HepG2 (cell line): ENCODE data around the gene YAP1. TPM values are rescaled to one million over a fixed set of nuclear protein-coding genes. Genes with fewer than 3 reads are reported as not detected.

Experiments used
- ATF7 ChIP-seq, 2 experiments: fragments of 450-650 bp in 1 of 2; sonication (generic) in 1 of 2; formaldehyde crosslinking in 1 of 2; IDR thresholded peaks; 2 replicates each; pipeline versions ENCODE4 v1.4.0 to v1.6.1; 2016 to 2020; ENCODE audit warnings: antibody characterized with exemption in 1 of 2, mild to moderate bottlenecking in 1 of 2, missing genetic modification reagents in 1 of 2
- ATM ChIP-seq: fragments of 450-650 bp; IDR thresholded peaks from 2 replicates; pipeline ENCODE4 v1.7.1; 2017; ENCODE audit warnings: mild to moderate bottlenecking, borderline replicate concordance
- ESRRA ChIP-seq: sonication (generic); formaldehyde crosslinking; IDR thresholded peaks from 2 replicates; pipeline ENCODE4 v1.5.1; 2020; ENCODE audit warnings: mild to moderate bottlenecking, low read depth, missing genetic modification reagents
- FOXA3 ChIP-seq: IDR thresholded peaks from 2 replicates; pipeline ENCODE4 v1.6.1; 2016; ENCODE audit warnings: missing genetic modification reagents, missing compliant biosample characterization
- GFI1 ChIP-seq: sonication (generic); formaldehyde crosslinking; IDR thresholded peaks from 2 replicates; pipeline ENCODE4 v1.5.0; 2020; ENCODE audit warnings: missing genetic modification reagents, mild to moderate bottlenecking, borderline replicate concordance
- HDAC1 ChIP-seq: sonication (generic); formaldehyde crosslinking; IDR thresholded peaks from 2 replicates; pipeline ENCODE4 v1.5.1; 2020; ENCODE audit warnings: mild to moderate bottlenecking, missing genetic modification reagents
- HOXA9 ChIP-seq: sonication (generic); formaldehyde crosslinking; IDR thresholded peaks from 2 replicates; pipeline ENCODE4 v1.8.1; 2022; ENCODE audit warnings: missing genetic modification reagents, mild to moderate bottlenecking, moderate library complexity, borderline replicate concordance
- MIXL1 ChIP-seq: IDR thresholded peaks from 2 replicates; pipeline ENCODE4 v1.6.1; 2016
- NBN ChIP-seq: fragments of 450-650 bp; conservative IDR thresholded peaks from 2 replicates; pipeline ENCODE4 v1.6.1; 2017
- SALL1 ChIP-seq: sonication (generic); formaldehyde crosslinking; IDR thresholded peaks from 2 replicates; pipeline ENCODE4 v1.8.0; 2022; ENCODE audit warnings: mild to moderate bottlenecking, missing genetic modification reagents
- THYN1 ChIP-seq: sonication (generic); formaldehyde crosslinking; IDR thresholded peaks from 2 replicates; pipeline ENCODE4 v1.8.1; 2023; ENCODE audit warnings: low read depth, mild to moderate bottlenecking, moderate library complexity, missing genetic modification reagents, borderline replicate concordance
- ZBTB8A ChIP-seq: sonication (generic); formaldehyde crosslinking; IDR thresholded peaks from 2 replicates; pipeline ENCODE4 v1.4.0; 2020; ENCODE audit warnings: mild to moderate bottlenecking, low read depth, missing genetic modification reagents, borderline replicate concordance
- ZNF720 ChIP-seq: sonication (generic); formaldehyde crosslinking; IDR thresholded peaks from 2 replicates; pipeline ENCODE4 v1.4.0; 2020; ENCODE audit warnings: missing genetic modification reagents
- ZNF761 ChIP-seq: sonication (generic); formaldehyde crosslinking; conservative IDR thresholded peaks from 2 replicates; pipeline ENCODE4 v1.4.0; 2020; ENCODE audit warnings: mild to moderate bottlenecking, missing genetic modification reagents
- ZNF768 ChIP-seq: sonication (generic); formaldehyde crosslinking; IDR thresholded peaks from 2 replicates; pipeline ENCODE4 v1.4.0; 2020; ENCODE audit warnings: missing genetic modification reagents
- ZNF891 ChIP-seq: sonication (generic); formaldehyde crosslinking; IDR thresholded peaks from 2 replicates; pipeline ENCODE4 v1.5.0; 2020; ENCODE audit warnings: mild to moderate bottlenecking, missing genetic modification reagents
- ZSCAN25 ChIP-seq: sonication (generic); formaldehyde crosslinking; IDR thresholded peaks from 2 replicates; pipeline ENCODE4 v1.8.0; 2022; ENCODE audit warnings: mild to moderate bottlenecking, missing genetic modification reagents
- polyA plus RNA-seq, 8 experiments: library from polyadenylated mRNA; depleted of rRNA in 3 of 8; stranded (reverse) in 7 of 8; unstranded in 1 of 8; fragments of >200 nt; fragmentation: Illumina TruSeq in 4 of 8; extraction: Trizol in 4 of 8; gene quantifications; 2 replicates each; pipeline versions ENCODE4 v1.2.1 to v1.2.3, GENCODE V29; 2011 to 2016; ENCODE audit warnings: low read depth in 4 of 8, missing spikeins in 1 of 8, mixed read lengths in 1 of 8; ENCODE audit not compliant: insufficient read depth in 1 of 8
- total RNA-seq, 5 experiments: library from RNA; depleted of rRNA; stranded (reverse); fragments of >200 nt; fragmentation: Illumina TruSeq; extraction: Trizol; gene quantifications; 2 replicates each; pipeline ENCODE4 v1.2.3, GENCODE V29; 2016; ENCODE audit warnings: low read depth in 1 of 5
- TF ChIP-seq, protein P1 (sequence below): sonication (generic); formaldehyde crosslinking; IDR thresholded peaks from 2 replicates; pipeline ENCODE4 v1.8.0; 2022; ENCODE audit warnings: missing genetic modification reagents, mild to moderate bottlenecking, moderate library complexity, borderline replicate concordance
- TF ChIP-seq, protein P2 (sequence below): sonication (generic); formaldehyde crosslinking; IDR thresholded peaks from 2 replicates; pipeline ENCODE4 v1.4.0; 2020; ENCODE audit warnings: missing genetic modification reagents
- TF ChIP-seq, protein P3 (sequence below): sonication (generic); formaldehyde crosslinking; conservative IDR thresholded peaks from 2 replicates; pipeline ENCODE4 v1.4.0; 2020; ENCODE audit warnings: missing genetic modification reagents

The YAP1 gene
- total and polyA plus RNA-seq, 2 of the 13 experiments (the other 11 are each of a cell fraction or from before 2014, with no cell fraction given) = 59.5 to 91.0 TPM

DNA sequence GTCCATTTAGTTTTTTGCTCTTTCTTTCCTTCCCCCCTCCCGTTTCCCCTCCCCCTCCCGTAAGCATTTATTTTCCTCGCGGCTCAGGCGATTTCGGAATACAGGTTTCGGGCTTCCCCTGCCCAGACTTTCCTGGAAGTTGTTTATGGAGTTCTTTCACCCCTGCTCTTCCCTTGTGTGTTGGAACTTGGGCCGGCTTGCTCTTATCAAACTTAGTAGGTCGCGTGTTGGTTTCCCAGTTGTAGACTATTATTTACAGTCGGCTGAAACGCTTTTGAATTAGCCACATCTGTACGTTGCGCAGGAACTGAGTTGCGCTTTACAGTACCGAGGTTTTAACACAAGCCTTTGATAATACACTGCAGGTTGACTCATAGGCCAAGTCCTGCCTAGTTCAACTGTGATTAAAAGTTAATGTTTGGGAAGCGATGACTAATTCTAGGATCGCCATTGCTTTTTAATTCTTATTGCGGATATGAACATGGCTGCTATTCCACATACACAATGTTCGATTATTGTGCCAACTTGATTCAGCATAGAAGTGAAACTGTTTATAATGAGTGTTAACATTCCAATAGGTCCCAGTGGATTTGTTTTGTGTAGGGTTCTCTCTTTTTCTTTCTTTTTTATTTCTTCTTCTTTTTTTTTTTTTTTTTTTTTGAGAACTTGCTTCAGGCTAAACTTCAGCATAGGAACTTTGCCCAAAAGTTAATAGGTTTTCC lies 1.7 kb downstream of the YAP1 start (continued):
- no peak for TF ChIP-seq ZBTB8A (CRISPR knock-in tag)
- no peak for TF ChIP-seq HOXA9
- TF ChIP-seq THYN1 = no peak
- TF ChIP-seq ZSCAN25 (CRISPR knock-in tag) = peak; percentile 67; the same call in 1 of the 2 replicates
- TF ChIP-seq, protein P1, sequence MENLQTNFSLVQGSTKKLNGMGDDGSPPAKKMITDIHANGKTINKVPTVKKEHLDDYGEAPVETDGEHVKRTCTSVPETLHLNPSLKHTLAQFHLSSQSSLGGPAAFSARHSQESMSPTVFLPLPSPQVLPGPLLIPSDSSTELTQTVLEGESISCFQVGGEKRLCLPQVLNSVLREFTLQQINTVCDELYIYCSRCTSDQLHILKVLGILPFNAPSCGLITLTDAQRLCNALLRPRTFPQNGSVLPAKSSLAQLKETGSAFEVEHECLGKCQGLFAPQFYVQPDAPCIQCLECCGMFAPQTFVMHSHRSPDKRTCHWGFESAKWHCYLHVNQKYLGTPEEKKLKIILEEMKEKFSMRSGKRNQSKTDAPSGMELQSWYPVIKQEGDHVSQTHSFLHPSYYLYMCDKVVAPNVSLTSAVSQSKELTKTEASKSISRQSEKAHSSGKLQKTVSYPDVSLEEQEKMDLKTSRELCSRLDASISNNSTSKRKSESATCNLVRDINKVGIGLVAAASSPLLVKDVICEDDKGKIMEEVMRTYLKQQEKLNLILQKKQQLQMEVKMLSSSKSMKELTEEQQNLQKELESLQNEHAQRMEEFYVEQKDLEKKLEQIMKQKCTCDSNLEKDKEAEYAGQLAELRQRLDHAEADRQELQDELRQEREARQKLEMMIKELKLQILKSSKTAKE (CRISPR knock-in tag) = peak; percentile 44; the same call in 1 of the 2 replicates
- no peak for TF ChIP-seq FOXA3 (CRISPR knock-in tag)
- TF ChIP-seq, protein P2, sequence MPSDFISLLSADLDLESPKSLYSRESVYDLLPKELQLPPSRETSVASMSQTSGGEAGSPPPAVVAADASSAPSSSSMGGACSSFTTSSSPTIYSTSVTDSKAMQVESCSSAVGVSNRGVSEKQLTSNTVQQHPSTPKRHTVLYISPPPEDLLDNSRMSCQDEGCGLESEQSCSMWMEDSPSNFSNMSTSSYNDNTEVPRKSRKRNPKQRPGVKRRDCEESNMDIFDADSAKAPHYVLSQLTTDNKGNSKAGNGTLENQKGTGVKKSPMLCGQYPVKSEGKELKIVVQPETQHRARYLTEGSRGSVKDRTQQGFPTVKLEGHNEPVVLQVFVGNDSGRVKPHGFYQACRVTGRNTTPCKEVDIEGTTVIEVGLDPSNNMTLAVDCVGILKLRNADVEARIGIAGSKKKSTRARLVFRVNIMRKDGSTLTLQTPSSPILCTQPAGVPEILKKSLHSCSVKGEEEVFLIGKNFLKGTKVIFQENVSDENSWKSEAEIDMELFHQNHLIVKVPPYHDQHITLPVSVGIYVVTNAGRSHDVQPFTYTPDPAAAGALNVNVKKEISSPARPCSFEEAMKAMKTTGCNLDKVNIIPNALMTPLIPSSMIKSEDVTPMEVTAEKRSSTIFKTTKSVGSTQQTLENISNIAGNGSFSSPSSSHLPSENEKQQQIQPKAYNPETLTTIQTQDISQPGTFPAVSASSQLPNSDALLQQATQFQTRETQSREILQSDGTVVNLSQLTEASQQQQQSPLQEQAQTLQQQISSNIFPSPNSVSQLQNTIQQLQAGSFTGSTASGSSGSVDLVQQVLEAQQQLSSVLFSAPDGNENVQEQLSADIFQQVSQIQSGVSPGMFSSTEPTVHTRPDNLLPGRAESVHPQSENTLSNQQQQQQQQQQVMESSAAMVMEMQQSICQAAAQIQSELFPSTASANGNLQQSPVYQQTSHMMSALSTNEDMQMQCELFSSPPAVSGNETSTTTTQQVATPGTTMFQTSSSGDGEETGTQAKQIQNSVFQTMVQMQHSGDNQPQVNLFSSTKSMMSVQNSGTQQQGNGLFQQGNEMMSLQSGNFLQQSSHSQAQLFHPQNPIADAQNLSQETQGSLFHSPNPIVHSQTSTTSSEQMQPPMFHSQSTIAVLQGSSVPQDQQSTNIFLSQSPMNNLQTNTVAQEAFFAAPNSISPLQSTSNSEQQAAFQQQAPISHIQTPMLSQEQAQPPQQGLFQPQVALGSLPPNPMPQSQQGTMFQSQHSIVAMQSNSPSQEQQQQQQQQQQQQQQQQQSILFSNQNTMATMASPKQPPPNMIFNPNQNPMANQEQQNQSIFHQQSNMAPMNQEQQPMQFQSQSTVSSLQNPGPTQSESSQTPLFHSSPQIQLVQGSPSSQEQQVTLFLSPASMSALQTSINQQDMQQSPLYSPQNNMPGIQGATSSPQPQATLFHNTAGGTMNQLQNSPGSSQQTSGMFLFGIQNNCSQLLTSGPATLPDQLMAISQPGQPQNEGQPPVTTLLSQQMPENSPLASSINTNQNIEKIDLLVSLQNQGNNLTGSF (CRISPR knock-in tag) = no peak
- no peak for TF ChIP-seq ATM
- TF ChIP-seq ZNF720 (CRISPR knock-in tag) = no peak
- TF ChIP-seq NBN = no peak
- TF ChIP-seq MIXL1 (CRISPR knock-in tag) = no peak
- 0 out of 2 replicates have a peak, but pooled peaks have one; percentile 25 for TF ChIP-seq SALL1
- no peak; the same call in none of the 2 replicates for TF ChIP-seq HDAC1
- no peak for TF ChIP-seq ESRRA (CRISPR knock-in tag)
- TF ChIP-seq ZNF761 = no peak
- TF ChIP-seq GFI1 (CRISPR knock-in tag) = no peak
- no peak for TF ChIP-seq ATF7 (IDR thresholded peaks at IDR 0.05)
- TF ChIP-seq ATF7 (CRISPR knock-in tag; IDR thresholded peaks at IDR 0.05) = no peak
- TF ChIP-seq ZNF768 (CRISPR knock-in tag) = no peak
- TF ChIP-seq, protein P3, sequence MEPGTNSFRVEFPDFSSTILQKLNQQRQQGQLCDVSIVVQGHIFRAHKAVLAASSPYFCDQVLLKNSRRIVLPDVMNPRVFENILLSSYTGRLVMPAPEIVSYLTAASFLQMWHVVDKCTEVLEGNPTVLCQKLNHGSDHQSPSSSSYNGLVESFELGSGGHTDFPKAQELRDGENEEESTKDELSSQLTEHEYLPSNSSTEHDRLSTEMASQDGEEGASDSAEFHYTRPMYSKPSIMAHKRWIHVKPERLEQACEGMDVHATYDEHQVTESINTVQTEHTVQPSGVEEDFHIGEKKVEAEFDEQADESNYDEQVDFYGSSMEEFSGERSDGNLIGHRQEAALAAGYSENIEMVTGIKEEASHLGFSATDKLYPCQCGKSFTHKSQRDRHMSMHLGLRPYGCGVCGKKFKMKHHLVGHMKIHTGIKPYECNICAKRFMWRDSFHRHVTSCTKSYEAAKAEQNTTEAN (CRISPR knock-in tag) = peak; percentile 79
- no peak for TF ChIP-seq ZNF891
